Measurements from ENCODE around the gene PKP1.
"Not testable (repeated sequence)": the region's sequence is repeated elsewhere in the genome, so short reads cannot be mapped to it uniquely, and the experiment has no call there.

Gene PKP1

DNA sequence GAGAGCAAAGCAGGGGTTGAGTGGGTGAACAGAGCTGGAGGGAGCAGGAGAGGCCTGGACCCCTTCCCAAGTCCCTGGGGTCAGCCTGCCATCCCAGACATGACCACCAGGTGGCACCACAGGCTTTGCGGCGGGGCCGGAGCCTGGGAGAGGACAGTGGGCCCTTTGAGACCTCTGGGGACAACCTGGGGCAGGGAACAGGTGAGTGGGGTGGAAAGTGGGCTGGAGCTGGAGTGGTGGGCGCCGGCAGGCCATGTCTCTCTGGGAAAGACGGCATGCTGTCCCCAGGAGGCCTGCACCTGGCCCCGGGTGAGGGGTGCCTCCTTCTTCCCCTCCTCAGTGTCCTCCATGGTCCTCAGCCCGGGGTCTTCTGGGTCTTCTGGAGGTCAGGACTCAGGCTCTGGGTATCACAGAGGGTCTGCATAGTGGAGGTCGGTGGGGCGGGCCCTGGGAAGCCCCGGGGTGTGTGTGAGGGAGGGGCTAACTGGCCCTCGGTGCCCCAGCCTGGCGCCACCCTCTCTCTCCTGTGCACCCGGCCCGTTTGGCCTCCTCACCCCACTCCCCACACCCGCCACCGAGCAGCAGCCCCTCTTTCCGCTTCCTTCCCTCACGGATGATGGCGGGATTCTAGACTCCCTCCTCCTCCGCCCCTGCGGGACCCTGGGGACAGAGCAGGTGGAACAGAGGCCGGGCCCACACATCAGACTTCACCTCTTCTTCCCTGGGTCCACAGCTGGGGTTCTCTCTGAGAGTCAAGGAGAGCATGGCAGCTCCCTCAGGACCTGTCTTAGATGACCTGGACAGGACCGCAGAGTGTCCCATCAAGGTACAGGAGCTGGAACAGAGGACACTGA lies 28.5 kb upstream of the PKP1 start:
- TF ChIP-seq, protein P1, sequence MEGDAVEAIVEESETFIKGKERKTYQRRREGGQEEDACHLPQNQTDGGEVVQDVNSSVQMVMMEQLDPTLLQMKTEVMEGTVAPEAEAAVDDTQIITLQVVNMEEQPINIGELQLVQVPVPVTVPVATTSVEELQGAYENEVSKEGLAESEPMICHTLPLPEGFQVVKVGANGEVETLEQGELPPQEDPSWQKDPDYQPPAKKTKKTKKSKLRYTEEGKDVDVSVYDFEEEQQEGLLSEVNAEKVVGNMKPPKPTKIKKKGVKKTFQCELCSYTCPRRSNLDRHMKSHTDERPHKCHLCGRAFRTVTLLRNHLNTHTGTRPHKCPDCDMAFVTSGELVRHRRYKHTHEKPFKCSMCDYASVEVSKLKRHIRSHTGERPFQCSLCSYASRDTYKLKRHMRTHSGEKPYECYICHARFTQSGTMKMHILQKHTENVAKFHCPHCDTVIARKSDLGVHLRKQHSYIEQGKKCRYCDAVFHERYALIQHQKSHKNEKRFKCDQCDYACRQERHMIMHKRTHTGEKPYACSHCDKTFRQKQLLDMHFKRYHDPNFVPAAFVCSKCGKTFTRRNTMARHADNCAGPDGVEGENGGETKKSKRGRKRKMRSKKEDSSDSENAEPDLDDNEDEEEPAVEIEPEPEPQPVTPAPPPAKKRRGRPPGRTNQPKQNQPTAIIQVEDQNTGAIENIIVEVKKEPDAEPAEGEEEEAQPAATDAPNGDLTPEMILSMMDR (IDR thresholded peaks at IDR 0.05; ENCODE audit: borderline replicate concordance, control extremely low read depth, extremely low read depth, insufficient read depth, missing control alignments), result peak; percentile 92
- peak; percentile 93 for DNase-seq (ENCODE audit: low spot score)
- in situ Hi-C loops (cut with MboI; ENCODE audit: low sequenced_read_pairs, unreplicated experiment), result no loop called here

DNA sequence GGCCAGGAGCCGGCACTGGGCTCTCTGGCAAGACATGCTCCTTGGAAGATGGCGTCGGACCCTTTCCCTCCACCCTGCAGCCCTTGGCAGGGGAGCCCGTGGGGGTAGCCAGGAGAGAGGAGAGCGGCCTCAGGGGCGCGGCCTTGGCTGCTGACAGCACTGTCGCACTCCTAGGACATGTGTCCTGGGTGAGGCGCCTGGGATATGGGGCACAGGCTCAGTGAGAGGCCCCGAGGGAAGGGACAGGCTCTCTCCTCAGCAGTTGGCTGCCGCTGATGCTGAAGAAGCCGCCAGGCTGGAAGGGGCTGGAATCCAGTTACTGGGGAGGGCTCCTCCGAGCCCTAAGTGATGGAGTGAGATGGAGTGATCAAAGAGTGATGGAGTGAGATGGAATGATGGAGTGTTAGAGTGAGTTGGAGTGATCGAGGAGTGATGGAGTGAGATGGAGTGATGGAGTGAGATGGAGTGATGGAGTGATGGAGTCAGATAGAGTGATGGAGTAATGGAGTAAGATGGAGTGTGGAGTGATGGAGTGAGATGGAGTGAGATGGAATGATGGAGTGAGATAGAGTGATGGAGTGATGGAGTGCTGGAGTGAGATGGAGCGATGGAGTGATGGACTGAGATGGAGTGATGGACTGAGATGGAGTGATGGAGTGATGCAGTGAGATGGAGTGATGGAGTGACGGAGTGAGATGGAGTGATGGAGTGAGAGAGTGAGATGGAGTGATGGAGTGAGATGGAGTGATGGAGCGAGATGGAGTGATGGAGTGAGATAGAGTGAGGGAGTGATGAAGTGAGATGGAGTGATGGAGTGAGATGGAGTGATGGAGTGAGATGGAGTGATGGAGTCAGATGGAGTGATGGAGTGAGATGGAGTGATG lies 27.6 kb upstream of the PKP1 start:
- TF ChIP-seq, protein P1 (IDR thresholded peaks at IDR 0.05; ENCODE audit: borderline replicate concordance, control extremely low read depth, extremely low read depth, insufficient read depth, missing control alignments), result no peak
- peak; percentile 15 for DNase-seq (ENCODE audit: low spot score)
- in situ Hi-C loops (cut with MboI; ENCODE audit: low sequenced_read_pairs, unreplicated experiment), result no loop called here

DNA sequence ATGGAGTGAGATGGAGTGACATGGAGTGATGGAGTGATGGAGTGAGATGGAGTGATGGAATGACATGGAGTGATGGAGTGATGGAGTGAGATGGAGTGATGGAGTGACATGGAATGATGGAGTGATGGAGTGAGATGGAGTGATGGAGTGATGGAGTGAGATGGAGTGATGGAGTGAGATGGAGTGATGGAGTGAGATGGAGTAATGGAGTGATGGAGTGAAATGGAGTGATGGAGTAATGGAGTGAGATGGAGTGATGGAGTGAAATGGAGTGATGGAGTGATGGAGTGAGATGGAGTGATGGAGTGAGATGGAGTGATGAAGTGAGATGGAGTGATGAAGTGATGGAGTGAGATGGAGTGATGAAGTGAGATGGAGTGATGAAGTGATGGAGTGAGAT lies 25.2 kb upstream of the PKP1 start:
- in situ Hi-C loops (cut with MboI; ENCODE audit: low sequenced_read_pairs, unreplicated experiment); DNase-seq (ENCODE audit: low spot score): not testable (repeated sequence)

DNA sequence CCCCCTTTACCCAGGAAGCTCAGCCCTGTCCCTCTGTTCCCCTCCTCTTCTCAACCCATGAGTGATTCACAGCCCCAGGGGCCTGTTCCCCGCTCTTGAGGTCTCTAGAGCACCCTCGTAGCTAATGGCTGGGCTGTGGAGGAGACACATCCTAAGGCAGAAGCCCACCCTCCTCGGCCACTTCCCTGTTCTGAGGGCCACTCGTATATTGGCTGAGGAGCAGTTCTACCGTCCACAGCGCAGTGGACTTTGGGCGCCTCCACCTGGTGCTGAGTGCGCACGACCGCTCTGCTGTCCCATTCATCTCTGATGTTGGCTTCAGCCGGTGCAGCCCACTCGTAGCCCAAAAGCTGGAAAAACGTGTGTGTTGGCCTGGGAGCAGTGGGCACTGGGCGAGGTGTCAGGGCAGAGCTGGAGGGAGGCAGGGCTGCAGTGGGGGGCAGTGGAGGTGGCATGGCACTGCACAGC lies 24.5 kb upstream of the PKP1 start:
- TF ChIP-seq, protein P1 (IDR thresholded peaks at IDR 0.05; ENCODE audit: borderline replicate concordance, control extremely low read depth, extremely low read depth, insufficient read depth, missing control alignments), result no peak
- in situ Hi-C loops (cut with MboI; ENCODE audit: low sequenced_read_pairs, unreplicated experiment), result no loop called here
- DNase-seq (ENCODE audit: low spot score), result peak; percentile 17

DNA sequence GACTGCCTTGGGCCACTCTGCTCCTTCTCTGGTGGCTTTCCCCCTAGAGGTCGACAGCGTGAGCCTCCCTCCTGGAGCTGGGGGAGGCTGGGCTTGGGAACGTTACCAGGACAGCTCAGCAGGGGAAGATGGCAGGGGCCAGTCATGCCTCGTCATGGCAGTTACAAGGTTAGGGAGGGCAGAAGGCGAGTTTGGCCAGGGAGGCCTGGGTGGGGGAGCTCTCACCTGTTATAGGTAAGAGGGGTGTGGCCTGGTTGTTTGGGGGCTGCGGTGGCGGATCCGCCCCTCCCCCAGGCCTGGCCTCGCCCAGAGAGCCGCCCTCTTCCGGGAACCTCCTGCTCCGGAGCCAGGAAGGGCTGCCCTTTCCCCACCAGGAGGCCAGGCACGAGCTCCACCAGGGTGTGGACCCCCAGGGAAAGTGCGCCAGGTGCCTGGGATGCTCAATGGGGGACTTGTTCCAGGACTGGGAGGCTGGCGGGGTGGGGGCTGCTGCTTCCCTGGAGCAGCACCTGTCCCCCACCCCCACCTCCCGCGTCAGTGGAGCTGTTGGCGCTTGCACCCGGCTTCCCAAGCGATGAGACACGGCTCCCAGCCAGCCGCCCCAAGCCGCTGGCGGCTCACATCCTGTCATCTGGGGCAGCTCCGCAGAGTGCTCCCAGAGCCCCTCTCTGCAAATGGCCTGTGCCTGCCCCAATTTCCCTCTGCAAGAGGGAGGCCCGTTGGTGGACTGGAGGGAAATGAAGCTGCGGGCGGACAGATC lies 23.6 kb upstream of the PKP1 start:
- TF ChIP-seq, protein P1 (IDR thresholded peaks at IDR 0.05; ENCODE audit: borderline replicate concordance, control extremely low read depth, extremely low read depth, insufficient read depth, missing control alignments), result no peak
- peak; percentile 23 for DNase-seq (ENCODE audit: low spot score)
- in situ Hi-C loops (cut with MboI; ENCODE audit: low sequenced_read_pairs, unreplicated experiment), result no loop called here

DNA sequence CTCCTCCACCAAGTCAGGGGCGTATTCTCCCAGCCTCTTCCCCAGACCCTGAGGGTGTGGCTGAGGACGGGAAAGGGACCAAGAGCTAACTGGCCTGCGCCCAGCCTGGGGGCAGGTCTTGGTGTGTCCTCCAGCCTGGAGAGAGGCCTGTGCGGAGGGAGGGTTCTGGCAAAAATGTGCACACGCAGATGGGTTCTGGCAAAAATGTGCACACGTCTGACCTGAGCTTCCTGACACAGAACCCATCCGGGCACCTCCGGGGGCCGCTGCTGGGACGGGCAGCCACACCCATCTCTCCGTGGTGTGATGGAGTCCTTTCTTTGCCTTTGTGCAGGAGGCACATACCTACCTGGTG lies 23.1 kb upstream of the PKP1 start:
- TF ChIP-seq, protein P1 (IDR thresholded peaks at IDR 0.05; ENCODE audit: borderline replicate concordance, control extremely low read depth, extremely low read depth, insufficient read depth, missing control alignments), result no peak
- no peak for DNase-seq (ENCODE audit: low spot score)
- in situ Hi-C loops (cut with MboI; ENCODE audit: low sequenced_read_pairs, unreplicated experiment), result no loop called here

All from GM13976 (cell line).